GM12865 (cell line): ENCODE measurements around the gene FBXO28.
"Not testable (repeated sequence)": the region's sequence is repeated elsewhere in the genome, so short reads cannot be mapped to it uniquely, and the experiment has no call there.

Experiments
- DNase-seq: peaks from one replicate; pipeline ENCODE4 v3.0.0; 2010; ENCODE audit warnings: low read depth
- H3K4me3 ChIP-seq: 2 replicates; pipeline ENCODE4 v1.5.1; 2011; ENCODE audit warnings: mild to moderate bottlenecking, low read depth, low read length, control low read depth
- TF ChIP-seq, protein P1 (sequence below): IDR thresholded peaks from 2 replicates; pipeline ENCODE4 v1.5.1; 2011; ENCODE audit warnings: low read length, control low read depth, low read depth, inconsistent platforms; ENCODE audit not compliant: insufficient read depth; ENCODE audit errors: missing control alignments

FBXO28 gene

DNA sequence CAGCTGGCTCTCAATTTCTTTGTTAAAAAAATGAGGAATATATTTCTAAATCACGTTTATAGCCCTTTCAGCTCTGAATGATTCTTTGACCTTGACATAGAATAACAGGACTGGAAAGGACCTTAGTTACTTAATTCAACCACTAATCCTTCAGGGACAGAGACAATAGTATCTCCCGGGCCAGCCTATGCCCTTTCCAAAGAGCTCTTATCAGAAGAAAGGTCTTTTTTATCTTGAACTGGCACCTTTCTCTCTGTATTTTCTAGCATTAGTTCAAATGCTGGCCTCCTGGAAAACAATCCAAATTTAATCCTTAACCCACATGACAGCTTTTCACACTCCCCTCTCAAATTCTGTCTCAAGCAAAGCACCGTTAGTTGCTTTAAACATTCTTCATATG, 44.8 kb upstream of the FBXO28 start:
- no peak for DNase-seq
- TF ChIP-seq, protein P1, sequence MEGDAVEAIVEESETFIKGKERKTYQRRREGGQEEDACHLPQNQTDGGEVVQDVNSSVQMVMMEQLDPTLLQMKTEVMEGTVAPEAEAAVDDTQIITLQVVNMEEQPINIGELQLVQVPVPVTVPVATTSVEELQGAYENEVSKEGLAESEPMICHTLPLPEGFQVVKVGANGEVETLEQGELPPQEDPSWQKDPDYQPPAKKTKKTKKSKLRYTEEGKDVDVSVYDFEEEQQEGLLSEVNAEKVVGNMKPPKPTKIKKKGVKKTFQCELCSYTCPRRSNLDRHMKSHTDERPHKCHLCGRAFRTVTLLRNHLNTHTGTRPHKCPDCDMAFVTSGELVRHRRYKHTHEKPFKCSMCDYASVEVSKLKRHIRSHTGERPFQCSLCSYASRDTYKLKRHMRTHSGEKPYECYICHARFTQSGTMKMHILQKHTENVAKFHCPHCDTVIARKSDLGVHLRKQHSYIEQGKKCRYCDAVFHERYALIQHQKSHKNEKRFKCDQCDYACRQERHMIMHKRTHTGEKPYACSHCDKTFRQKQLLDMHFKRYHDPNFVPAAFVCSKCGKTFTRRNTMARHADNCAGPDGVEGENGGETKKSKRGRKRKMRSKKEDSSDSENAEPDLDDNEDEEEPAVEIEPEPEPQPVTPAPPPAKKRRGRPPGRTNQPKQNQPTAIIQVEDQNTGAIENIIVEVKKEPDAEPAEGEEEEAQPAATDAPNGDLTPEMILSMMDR, result no peak
- H3K4me3 ChIP-seq, result no peak overlapping the region

DNA sequence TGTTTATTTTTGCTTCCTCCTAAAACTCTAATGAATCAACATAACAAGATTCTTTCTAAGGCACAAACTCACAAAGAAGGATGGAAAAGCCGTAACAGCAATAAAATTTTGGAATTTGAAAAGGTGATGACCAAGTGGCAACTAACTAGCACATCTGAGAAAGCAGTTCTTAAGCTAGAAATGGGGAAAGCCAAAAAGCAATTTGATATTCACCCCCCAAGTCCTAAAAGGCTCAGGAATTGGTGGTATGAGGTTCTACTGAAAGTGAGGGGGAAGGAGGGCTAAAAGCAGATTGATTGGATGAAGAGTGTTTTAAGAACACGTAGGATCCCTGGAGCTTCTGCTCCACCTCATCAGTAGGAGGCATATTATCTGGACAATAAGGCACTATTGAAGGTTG, 43.4 kb upstream of the FBXO28 start:
- no peak overlapping the region for H3K4me3 ChIP-seq
- no peak for DNase-seq
- TF ChIP-seq, protein P1, result no peak

DNA sequence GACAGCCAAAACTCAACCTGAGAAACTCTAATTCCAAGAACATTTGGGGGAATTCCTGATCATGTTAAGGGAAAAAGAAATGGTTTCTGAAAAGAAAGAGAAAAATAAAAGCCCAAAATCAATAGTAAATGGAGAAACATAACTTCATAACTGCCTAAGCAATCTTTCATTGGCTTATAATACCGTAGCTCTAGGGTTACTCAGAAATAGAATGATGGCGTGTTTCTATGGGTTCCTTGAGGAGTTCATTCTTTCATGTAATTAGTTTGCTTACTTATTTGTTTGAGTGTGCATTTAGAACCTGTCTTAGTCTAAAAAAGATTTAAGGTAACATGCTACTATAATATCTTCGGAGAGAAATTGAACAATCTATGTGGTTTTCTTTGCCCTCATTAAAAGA, 37.5 kb upstream of the FBXO28 start:
- TF ChIP-seq, protein P1, result no peak
- no peak for DNase-seq

DNA sequence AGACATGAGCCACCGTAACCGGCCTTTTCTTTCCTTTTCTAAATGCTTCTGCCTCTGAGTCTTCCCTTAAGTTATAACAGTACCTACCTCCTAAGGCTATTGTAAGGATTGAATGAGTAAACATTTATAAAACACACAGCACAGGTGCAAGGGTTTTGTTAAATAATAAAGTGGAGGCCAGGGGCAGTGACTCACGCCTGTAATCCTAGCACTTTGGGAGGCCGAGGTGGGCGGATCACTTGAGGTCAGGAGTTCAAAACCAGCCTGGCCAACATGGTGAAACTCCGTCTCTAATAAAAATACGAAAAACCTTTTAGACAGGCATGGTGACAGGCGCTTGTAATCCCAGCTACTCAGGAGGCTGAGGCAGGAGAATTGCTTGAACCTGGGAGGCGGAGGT, 34.3 kb upstream of the FBXO28 start:
- not testable (repeated sequence) for DNase-seq

More for the DNA sequence above, 37.5 kb upstream of the FBXO28 start:
- no peak overlapping the region for H3K4me3 ChIP-seq

DNA sequence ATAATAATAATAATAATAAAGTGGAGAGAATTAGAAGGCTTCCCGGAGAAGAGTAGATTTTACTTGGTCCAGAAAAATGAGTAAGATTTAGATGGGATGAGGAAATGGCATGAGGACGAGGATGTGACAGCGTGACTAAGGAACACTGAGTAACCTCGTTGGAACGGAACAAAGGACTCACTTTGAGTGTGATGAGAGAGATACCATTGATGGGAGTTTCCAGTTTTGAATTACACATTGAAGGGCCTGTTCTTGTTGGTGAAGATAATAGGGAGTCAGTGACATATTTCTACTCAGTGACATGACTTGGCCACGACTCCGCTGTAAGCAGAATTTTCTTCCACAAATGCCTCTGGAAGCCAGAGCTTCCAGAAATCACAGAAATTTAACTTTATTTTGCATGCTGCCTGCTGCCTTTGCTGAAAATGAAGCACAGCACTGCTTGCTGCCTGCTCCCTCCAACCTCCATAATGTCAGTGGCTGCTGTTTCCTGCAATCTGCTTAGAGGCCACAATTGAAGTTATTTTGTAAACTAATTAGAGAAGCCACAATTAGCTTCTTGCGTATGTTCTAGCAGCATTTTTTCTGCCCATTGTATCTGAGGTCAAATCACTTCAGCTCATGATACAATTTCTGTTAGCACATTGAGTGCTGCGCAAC, 33.7 kb upstream of the FBXO28 start:
- no peak for DNase-seq
- TF ChIP-seq, protein P1, result no peak
- no peak overlapping the region for H3K4me3 ChIP-seq

More for the DNA sequence above, 34.3 kb upstream of the FBXO28 start:
- not testable (repeated sequence) for H3K4me3 ChIP-seq

DNA sequence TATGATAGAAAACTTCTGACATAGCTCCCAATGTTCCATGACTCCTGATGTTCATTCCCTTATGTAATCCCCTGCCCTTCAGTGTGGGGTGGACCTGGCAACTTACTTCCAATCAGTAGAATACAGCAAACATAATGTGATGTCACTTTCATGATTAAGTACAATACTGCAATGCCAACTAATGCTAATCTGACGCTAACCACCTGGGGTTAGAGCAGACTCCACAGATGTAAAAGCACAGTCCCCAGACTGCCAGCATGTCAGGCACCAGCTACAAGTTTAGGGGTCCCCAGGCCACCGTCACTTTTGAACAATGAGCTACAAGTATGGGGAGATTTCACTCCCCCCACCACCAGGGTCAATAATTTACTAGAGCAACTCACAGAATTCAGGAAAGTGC, 32.3 kb upstream of the FBXO28 start:
- DNase-seq, result no peak
- TF ChIP-seq, protein P1, result no peak
- H3K4me3 ChIP-seq, result no peak overlapping the region

DNA sequence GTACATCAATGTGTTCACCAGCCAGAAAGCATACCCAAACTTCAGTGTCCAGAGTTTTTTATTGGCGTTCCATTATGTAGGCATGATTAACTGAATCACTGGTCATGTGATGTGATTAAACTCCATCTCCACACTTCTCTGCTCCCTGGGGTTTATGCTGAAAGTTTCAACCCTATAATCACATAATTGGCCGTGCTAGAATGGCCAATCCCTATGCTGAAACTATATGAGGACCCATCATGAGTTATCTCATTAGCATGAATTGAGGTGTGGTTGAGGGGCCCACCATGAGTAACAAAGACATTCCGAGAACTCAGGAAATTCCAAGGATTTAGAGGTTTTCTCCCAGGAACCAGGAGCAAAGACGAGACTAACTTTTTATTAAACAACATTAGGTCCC, 31.8 kb upstream of the FBXO28 start:
- DNase-seq, result no peak
- H3K4me3 ChIP-seq, result no peak overlapping the region
- TF ChIP-seq, protein P1, result no peak

DNA sequence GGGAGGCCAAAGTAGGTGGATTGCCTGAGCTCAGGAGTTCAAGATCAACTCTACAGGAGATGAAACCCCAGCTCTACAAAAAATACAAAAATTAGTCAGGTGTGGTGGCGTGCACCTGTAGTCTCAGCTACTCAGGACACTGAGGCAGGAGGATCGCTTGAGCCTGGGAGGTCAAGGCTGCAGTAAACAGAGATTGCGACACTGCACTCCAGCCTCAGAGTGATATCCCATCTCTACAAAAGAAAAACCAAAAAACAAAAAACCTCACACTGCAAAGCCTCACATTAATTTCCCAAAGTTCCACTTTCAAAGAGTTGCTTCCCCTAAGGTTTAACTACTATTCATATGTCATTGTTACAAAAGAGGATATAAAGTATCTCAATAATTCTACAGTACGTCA, 29.0 kb upstream of the FBXO28 start:
- no peak overlapping the region for H3K4me3 ChIP-seq
- no peak for DNase-seq
- TF ChIP-seq, protein P1, result no peak
